NCI-H748 (cell line): ENCODE data around the gene EIF1.
"Not testable (repeated sequence)": the region's sequence is repeated elsewhere in the genome, so short reads cannot be mapped to it uniquely, and the experiment has no call there.

ENCODE experiments used
- DNase-seq: peaks from one replicate; lab custom pipeline; 2025; ENCODE audit not compliant: unreplicated experiment; lab: John Stamatoyannopoulos, UW

EIF1 gene

DNA sequence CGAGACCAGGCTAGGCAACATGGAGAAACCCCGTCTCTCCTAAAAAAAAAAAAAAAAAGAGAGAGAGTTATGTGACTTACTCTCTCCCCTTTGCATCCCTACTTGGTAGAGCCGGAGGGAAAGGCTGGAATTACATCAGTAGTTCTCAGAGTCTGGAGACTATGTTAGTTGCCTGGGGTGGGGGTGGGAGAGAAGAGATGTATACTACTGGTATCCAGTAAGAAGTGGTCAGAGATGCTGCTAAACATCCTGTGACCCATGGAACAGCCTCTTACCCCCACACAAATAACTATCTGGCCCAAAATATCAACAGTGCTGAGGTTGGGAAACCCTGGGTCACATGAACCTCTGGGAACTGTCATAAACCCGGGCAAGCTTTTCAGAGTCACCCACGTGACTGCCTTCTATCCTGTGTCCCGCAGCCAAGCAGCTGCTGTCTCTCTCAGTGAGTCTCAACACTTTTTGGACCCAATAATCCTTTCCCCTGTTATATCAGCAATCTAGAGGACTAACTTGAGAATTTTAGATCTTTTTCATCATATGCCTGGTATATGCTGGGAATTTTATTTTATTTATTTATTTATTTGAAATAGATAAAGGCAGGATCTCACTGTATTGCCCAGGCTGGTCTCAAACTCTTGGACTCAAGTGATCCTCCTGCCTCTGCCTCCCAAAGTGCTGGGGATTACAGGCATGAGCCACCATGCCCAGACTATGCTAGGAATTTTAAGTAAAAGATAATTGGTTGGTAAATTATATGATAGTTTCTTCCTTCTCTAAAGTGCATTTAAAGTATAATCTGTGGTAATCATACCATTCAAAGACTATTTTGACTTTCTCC is 8.7 kb downstream of the EIF1 start:
- no peak for DNase-seq

DNA sequence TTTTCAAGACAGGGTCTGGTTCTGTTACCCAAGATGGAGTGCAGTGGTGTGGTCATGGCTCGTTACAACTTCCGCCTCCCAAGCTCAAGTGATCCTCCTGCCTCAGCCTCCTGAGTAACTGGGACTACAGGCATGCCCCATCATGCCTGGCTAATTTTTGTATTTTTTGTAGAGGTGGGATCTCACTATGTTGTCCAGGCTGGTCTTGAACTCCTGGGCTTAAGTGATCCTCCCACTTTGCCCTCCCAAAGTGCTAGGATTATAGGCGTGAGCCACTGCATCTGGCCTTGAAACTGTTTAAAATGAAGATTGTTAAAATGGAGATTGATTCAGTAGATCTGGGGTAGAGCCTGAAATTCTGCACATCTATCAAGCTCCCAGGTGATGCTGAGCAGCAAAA is 12.2 kb downstream of the EIF1 start:
- not testable (repeated sequence) for DNase-seq

DNA sequence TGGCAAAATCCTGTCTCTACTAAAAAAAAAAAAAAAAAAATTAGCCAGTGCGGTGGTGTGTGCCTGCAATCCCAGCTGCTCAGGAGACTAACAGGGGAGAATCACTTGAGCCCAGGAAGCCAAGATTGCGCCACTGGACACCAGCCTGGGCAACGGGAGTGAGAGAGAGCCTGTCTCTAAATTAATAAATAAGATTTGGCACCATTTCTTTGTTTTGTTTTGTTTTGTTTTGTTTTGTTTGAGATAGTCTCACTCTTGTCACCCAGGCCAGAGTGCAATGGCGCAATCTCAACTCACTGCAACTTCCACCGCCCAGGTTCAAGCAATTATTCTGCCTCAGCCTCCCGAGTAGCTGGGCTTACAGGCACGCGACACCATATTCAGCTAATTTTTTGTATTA is 14.0 kb downstream of the EIF1 start:
- DNase-seq: no peak

DNA sequence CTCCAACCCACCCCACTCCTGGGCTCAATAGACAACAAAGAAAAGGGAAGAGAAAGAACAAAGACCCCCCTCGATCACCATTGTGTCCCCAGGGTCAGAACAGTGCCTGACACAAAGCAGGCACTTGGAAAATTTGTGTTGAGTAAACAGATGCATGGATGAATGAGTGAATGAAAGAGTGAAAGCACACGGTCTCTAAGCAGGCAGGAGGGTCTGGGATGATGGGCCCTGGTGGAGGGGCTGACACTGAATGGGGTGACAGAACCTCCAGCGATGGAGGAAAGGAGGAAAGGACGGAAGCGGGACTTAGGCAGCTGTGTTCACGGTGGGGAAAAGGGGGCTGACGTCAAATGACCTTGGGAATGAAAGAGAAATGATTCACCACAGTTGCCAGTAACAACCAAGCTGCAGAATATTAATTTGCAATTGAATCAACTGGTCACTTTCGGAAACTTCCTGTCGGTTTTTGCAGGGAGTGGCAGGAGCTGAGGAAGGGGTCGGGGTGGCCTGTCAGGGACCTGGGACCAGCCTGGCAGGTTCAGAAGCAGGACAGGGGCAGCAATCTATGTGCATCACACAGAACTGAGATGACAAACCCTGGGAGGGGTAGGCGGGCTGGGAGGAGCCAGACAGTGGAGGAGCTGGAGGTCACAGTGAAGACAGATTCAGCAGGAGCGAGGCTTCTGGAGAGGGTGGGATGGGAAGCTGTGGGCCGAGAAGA is 16.7 kb downstream of the EIF1 start:
- DNase-seq: no peak

DNA sequence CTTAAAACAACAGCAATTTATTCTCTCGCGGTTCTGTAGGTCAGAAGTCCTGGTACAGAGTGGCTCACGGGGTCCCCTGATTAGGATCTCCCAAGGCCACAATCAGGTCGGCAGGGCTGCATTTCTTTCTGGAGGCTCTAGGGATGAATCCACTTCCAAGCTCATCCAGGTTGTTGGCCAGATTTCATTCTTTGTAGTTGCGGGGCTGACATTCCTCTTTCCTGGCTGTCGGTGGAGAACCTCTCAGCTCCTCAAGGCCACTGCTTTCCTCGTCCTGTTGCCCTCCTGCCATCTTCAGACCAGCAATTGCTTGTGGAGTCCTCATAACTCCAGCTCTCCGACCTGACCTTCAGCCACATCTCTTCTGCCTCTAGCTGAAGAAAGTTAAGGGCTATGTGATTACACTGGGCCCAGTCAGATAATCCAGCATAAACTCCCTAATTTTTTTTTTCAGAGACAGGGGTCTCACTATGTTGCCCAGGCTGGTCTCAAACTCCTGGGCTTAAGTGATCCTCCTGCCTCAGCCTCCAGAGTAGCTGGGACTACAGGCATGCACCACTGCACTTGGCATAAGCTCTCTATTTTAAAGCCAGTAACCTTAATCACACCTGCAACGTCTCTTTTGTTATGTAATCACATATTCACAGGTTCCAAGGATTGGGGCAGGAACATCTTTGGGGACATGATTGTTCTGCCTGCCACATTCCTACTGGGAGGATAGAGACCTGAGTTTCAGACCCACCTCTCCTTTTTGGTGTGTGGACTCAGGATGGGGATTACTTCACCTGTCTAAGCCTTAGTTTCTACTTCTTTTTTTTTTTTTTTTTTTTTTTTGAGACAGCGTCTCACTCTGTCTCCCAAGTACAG is 19.4 kb downstream of the EIF1 start:
- no peak for DNase-seq

DNA sequence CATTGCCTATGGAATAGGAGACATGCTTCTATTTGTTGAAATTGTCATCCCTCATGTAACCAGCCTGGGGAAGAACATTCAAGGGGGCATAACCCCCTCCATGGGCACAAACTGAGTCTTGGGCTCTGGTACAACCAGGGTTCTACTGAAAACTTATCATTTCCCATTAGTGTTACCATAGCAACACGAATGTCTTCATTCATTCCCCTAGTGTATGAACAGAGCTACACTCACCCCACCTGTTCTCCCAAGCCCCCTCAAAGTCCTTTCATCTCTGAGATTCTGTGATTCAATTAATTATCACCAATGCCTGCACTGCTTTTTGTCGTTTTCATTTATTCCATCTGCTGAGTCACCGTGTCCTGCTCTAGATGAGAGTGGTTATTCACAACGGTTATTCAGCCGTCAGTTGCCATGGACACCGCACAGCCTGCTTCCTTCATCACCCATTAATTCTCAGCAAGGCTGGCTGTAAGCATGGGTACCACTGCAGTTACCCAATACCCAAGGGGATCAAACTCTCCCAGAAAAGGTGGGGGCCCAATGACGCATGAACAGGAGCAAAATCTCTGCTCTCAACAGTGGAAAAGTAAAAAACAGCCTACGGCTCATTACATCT is 21.9 kb downstream of the EIF1 start:
- DNase-seq: peak; percentile 93

DNA sequence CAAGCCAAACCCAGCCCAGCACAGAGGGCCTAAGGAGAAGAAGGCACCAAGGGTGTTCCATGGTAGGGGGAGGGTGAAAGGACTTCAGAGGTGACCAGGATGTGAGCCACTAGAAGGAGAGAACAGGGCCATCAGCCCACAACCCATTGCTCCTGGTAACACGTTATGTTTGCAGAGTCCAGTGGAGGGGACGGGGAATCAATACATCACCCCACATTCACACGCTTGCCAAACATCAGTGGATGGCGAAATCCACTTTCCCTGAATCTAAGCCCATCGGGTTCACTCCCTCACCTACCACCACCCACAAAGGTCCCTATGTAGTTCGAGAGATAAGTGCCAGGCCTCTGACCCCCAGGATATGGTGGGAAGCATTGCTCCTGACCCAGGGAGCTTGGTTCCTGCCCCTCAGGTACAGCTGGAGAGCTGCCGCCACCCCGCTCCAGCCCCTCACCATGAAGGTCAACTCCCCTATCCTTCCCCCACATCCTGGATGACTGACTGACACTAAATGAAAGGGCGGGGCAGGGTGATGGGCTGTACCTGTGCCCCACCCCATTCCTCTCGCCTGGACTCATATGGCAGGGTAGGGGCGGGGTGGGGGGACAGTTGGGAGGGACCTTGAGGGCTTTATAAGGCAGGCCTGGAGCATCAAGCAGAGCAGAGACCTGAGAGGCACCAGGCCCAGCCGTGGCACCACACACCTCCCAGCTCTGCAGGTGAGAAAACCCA is 23.1 kb downstream of the EIF1 start, which contains the start of gene GAST:
TSS of gene GAST (plus strand) at position 663 of the 732 bp plus-strand sequence. CDS start 3,106 bp downstream, outside the sequence.
- no peak for DNase-seq

DNA sequence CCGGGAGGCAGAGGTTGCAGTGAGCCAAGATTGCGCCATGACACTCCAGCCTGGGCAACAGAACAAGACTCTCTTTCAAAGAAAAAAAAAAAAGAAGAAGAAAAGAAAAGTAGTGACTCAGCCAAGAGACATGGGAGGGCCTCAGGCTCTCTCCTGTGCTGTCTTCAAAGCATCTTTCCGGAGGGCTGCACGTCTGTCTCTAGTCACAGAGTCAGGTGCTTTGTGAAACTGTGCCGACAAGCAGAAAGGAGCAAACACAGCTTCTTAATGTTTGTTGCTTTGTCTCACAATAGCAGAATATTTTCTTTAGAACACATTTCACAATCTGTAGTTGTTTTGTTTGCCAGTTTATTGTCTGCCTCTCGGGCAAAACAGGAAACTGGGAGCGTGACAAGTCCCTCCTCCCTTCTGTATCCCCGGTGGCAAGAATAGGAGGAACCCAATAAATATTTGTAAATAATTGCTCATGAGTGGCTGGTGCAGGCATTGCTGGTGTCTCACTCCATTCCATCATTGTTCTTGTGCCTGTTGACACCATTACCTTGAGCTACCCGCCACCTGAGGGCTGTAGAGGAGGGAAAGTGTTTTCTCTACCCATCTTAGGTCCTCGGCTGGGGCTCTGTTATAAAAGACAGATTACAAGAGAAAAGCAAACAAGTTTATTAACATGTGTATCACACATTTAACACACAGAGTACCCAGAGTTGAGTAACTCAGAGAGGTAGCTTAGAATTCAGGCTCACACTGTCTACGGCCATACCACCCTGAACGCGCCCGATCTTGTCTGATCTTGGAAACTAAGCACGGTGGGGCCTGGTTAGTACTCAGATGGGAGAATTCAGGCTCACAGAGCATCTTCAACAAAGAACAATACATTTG is 29.0 kb downstream of the EIF1 start:
- DNase-seq: no peak

DNA sequence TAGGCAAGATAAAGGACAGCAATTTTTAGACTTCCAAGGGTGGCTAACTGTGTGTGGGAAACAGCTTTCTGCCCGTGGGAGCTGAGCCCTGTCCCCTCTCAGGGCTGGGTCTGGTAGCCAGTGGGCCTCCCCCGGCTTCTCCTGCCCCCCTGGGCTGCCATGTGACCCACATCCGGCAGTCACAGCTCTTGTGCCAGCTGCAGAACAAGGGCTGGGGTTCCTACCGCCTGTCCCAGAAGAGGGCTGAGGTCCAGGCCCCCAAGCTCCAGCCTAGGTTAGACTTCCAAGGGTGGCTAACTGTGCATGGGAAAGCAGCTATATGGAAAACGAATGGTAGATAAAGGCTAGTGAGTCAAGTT is 29.6 kb downstream of the EIF1 start:
- no peak for DNase-seq

DNA sequence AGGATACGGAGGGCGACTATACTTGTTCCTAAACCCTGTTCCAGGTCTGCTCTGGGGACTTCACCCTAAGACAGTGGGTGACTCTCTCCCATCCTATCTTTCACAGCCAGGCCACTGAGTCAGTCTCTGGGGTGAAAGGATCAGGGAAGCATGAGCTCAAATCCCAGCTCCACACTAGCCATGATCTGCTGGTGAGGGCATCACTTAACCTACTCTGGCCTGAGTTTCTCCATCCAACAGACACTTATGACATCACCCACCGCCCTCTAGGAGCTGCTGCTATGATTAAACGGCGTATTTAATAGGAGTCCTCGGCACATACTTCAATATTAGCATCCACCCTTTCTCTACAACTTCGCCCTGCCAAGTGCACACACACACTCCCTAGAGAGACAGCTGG is 33.5 kb downstream of the EIF1 start:
- no peak for DNase-seq

DNA sequence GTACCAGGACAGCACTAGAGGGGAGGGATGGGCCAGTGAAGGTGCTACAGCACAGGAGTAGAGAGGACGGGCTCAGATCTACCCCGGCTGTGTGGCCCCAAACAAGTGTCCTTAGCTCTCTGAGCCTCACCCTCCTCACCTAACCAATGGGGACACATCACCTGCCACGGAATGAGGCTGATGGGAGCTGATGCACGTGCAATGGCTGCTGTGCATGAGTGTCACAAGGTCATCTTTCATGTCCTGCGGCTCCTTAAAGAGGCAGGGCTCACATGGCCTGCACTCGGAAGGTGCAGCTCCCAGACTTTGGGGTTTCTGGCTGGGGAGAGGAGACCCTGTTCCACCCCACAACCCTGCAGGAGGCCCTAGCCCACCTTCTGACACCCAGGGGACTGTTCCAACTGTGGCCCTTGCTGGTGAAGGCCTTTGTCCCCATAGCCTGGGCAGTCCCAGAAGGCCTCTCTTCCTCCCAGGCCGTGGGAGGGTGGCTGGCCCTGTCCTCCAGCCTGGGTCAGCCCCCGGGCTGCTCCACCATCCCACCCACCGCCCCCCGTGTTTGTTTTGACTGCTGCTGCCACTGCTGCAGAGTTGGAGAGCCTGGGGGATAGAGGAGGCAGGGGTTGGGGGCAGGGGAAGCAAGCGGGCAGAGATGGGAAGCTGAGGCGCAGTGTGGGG is 35.3 kb downstream of the EIF1 start:
- no peak for DNase-seq

DNA sequence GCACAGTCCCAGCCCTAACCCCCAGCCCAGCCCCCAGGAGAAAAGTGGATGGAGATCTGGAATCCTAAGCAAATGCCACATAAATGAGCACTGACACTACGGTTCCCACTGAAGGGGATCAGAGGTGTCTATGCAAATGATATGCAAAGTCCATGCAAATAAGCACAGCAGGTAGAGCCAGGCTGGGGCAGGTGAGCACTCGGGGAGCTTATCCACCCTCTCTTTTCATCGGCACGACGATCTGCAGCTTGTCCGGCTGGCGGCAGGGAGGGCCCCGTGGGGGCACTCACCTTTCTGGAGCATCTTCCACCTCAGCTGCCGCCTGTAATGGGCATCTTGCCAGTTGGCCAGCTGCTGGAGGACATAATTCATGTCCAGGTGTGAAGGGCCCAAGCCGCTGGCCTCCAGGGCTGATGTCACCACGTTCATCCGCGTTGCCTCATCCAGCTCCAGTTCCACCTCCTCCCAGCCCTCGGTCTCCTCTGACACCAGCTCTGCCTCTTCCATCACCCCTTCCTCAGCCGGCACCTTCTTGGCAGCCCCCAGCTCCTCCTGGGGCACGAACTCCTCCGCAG is 35.9 kb downstream of the EIF1 start:
- DNase-seq: peak; percentile 68

DNA sequence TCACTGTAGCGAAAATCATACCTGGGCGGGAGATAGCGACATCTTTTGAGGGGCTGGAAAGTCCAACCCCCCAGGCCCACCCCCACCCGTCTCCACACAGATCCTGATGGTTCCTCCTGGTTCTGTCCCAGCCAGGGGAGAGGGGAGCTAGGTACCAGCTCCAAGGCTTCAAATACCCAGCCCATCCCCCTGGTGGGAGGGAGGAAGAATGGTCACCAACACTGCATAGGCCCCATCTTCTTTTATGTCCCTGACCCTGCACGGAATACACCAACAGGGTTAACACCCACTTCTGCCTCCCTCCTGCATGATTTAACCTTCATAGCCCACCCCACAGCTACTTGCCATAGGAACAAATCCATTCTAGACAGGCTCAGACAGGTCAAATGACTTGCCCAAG is 36.4 kb downstream of the EIF1 start:
- DNase-seq: no peak

DNA sequence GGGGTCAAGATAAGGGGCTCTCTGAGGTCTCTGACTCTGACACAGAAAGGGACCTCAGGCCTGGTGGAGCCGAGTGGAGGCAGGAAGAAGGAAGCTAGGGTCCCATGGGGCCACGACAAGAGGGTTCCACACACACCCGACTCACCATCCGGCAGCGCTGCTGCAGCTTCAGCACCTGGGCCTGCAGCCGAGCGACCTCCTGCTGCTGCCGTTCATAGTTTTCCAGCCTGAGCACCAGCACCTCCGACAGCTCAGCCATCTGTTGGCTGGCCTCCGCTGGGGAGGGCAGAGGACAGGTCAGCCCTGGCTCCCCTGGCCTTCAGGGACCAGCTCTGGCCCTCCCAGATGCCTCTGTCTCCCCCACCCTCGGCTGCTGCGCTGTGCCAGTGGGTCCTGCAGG is 39.4 kb downstream of the EIF1 start:
- DNase-seq: no peak

DNA sequence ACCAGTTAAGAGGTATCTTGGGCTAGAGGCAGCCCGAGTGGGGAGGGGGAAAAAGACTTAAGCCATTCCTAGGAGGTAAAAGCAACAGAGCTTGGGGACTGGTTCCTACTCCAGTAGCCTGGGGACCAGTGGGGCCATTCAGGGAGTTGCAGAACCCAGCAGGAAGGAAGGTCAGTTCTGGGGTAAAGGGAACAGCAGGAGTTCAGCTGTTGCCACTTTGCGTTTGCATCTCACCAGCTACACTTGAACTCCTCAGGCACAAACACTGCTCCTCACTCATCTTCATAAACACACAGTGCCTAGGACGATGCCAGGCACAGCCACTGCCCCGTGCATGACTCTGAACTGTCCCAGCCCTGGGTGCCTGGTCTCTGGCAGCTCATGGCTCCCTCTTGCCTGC is 41.8 kb downstream of the EIF1 start:
- DNase-seq: no peak

DNA sequence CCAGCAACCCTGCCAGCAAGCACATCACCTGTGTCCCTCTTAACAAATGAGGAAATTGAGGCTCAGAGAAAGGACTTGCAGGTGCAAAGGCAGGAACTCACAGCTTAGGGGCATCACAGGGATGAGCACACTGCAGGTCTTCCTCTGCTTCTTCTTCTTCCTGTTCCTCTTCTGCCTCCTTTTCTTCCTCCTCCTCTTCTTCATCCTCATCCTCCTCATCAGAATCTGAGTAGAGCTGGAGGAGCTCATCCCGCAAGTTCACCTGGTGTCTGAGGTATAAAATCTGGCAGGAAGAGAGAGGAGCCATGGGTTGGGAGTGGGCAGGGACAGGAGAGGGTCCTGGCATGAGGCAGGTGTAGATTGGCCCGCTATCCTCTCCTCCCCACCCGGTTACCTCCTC is 43.2 kb downstream of the EIF1 start:
- DNase-seq: no peak

DNA sequence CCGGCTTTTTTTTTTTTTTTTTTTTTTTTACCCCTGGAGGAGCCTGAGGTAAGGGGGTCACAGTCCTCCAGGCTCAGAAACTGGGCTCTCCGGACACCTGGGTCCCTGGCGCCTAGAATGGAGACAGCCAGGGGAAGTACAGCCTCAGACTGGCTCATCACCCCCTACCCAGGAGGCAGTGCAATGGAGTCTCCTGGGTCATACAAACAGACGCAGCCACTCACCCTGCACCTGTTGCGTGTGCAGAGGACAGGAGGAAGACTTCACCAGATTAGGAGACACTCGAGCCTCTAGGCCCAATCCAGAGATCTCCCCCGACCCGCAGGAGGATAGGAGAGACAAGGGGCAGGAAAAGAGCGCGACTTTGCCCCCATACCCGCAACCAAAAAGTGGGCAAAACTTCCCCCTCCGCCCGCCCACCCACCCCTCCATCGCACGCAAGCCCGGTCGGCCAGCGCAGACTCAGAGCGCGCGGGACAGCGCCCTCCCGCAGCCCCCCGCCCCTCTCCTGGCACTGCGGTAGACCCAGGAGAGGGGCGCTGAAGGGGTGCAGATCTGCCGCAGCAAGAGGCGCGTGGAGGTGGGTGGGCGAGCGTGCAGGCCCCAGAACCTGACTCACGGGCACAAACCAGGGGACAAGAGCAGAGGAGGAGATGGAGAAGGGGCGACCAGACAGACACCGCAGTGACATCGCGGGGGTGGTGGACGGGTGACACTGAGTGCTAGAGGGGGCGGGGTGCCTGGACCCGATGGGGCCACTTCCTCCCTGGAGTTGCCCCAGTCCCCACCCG is 44.9 kb downstream of the EIF1 start:
- DNase-seq: no peak
